ENCODE measurements around the gene NAXE. TPM values are rescaled to one million over a fixed set of nuclear protein-coding genes. Genes with fewer than 3 reads are reported as not detected.

Gene NAXE
- polyA plus RNA-seq, 1 donor from 2014 or later, result 95.7 TPM

- no peaks in the 10 kb centered on the region for H3K27me3 ChIP-seq (ENCODE audit: insufficient read depth, low read depth, low read length)
- H3K27ac ChIP-seq (ENCODE audit: low read length), result no peak overlapping the region
- no peak overlapping the region for H3K9ac ChIP-seq (ENCODE audit: low read length)
- no peaks in the 10 kb centered on the region for H3K9me3 ChIP-seq (ENCODE audit: low read length)
- no peak overlapping the region for H3K4me3 ChIP-seq (ENCODE audit: low read length)
- H3K79me2 ChIP-seq (replicated peaks; ENCODE audit: insufficient read depth, low read length), result no peaks in the 10 kb centered on the region
- H2AFZ ChIP-seq (ENCODE audit: low read depth, low read length), result no peak overlapping the region
- no peaks in the 10 kb centered on the region for H3F3A ChIP-seq (ENCODE audit: insufficient read depth, low read length, poor library complexity, severe bottlenecking)
- H3K9me2 ChIP-seq (ENCODE audit: insufficient read depth, low read length), result no peaks in the 10 kb centered on the region
- TF ChIP-seq MXI1 (conservative IDR thresholded peaks at IDR 0.05; ENCODE audit: poor library complexity, severe bottlenecking), result no peak
- no peak for TF ChIP-seq RAD21 (conservative IDR thresholded peaks at IDR 0.05)
- TF ChIP-seq EP300 (conservative IDR thresholded peaks at IDR 0.05; ENCODE audit: poor library complexity, severe bottlenecking), result no peak
- TF ChIP-seq, protein P1, sequence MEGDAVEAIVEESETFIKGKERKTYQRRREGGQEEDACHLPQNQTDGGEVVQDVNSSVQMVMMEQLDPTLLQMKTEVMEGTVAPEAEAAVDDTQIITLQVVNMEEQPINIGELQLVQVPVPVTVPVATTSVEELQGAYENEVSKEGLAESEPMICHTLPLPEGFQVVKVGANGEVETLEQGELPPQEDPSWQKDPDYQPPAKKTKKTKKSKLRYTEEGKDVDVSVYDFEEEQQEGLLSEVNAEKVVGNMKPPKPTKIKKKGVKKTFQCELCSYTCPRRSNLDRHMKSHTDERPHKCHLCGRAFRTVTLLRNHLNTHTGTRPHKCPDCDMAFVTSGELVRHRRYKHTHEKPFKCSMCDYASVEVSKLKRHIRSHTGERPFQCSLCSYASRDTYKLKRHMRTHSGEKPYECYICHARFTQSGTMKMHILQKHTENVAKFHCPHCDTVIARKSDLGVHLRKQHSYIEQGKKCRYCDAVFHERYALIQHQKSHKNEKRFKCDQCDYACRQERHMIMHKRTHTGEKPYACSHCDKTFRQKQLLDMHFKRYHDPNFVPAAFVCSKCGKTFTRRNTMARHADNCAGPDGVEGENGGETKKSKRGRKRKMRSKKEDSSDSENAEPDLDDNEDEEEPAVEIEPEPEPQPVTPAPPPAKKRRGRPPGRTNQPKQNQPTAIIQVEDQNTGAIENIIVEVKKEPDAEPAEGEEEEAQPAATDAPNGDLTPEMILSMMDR (IDR thresholded peaks at IDR 0.05; ENCODE audit: poor library complexity, severe bottlenecking), result no peak
- no peaks in the 10 kb centered on the region for H4K20me1 ChIP-seq (ENCODE audit: insufficient read depth)
- no peak overlapping the region for H3K4me2 ChIP-seq (ENCODE audit: low read length)
- no peaks in the 10 kb centered on the region for H3K36me3 ChIP-seq (ENCODE audit: insufficient read depth, low read length)
Measured at GRCh38 chr1:156544592-156545102, 46.9 kb upstream of the NAXE start.

DNA sequence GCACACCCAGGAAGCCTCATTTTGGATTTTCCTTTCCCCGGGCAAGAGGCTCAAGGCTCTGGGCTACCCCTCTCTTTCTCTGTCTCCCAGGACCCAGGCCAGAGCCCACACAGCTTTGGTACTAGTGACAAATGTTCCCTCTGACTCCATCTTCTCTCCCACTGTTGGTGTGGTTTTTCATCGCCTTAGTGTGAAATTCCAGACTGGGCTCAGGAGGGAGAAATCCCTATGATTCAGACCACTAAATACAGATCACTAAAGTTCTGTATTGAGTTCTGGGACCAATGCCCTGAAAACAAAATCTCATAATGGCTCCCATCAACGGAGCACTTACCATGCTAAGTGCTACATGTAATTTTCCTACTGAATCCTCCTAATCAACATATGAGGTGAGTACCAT lies 45.3 kb upstream of the NAXE start:
- no peak overlapping the region for H3K27ac ChIP-seq (ENCODE audit: low read length)
- no peak overlapping the region for H2AFZ ChIP-seq (ENCODE audit: low read depth, low read length)
- TF ChIP-seq EZH2 (IDR thresholded peaks at IDR 0.05; ENCODE audit: borderline replicate concordance, insufficient read depth, low read length, poor library complexity, severe bottlenecking), result no peak
- TF ChIP-seq TAF1 (IDR thresholded peaks at IDR 0.05; ENCODE audit: low read depth), result no peak
- TF ChIP-seq MXI1 (conservative IDR thresholded peaks at IDR 0.05; ENCODE audit: poor library complexity, severe bottlenecking), result no peak
- TF ChIP-seq RAD21 (conservative IDR thresholded peaks at IDR 0.05), result no peak
- TF ChIP-seq POLR2AphosphoS5 (IDR thresholded peaks at IDR 0.05), result no peak
- TF ChIP-seq, protein P2, sequence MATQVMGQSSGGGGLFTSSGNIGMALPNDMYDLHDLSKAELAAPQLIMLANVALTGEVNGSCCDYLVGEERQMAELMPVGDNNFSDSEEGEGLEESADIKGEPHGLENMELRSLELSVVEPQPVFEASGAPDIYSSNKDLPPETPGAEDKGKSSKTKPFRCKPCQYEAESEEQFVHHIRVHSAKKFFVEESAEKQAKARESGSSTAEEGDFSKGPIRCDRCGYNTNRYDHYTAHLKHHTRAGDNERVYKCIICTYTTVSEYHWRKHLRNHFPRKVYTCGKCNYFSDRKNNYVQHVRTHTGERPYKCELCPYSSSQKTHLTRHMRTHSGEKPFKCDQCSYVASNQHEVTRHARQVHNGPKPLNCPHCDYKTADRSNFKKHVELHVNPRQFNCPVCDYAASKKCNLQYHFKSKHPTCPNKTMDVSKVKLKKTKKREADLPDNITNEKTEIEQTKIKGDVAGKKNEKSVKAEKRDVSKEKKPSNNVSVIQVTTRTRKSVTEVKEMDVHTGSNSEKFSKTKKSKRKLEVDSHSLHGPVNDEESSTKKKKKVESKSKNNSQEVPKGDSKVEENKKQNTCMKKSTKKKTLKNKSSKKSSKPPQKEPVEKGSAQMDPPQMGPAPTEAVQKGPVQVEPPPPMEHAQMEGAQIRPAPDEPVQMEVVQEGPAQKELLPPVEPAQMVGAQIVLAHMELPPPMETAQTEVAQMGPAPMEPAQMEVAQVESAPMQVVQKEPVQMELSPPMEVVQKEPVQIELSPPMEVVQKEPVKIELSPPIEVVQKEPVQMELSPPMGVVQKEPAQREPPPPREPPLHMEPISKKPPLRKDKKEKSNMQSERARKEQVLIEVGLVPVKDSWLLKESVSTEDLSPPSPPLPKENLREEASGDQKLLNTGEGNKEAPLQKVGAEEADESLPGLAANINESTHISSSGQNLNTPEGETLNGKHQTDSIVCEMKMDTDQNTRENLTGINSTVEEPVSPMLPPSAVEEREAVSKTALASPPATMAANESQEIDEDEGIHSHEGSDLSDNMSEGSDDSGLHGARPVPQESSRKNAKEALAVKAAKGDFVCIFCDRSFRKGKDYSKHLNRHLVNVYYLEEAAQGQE (IDR thresholded peaks at IDR 0.05; ENCODE audit: borderline replicate concordance), result no peak
- TF ChIP-seq SMC3 (conservative IDR thresholded peaks at IDR 0.05; ENCODE audit: poor library complexity), result no peak
- TF ChIP-seq, protein P1 (IDR thresholded peaks at IDR 0.05; ENCODE audit: poor library complexity, severe bottlenecking), result no peak
- TF ChIP-seq EP300 (conservative IDR thresholded peaks at IDR 0.05; ENCODE audit: poor library complexity, severe bottlenecking), result no peak
- H3F3A ChIP-seq (ENCODE audit: insufficient read depth, low read length, poor library complexity, severe bottlenecking), result no peaks in the 10 kb centered on the region
- no peaks in the 10 kb centered on the region for H3K9me3 ChIP-seq (ENCODE audit: low read length)
- no peak overlapping the region for H3K9ac ChIP-seq (ENCODE audit: low read length)
- no peaks in the 10 kb centered on the region for H3K36me3 ChIP-seq (ENCODE audit: insufficient read depth, low read length)
- H4K20me1 ChIP-seq (ENCODE audit: insufficient read depth), result no peaks in the 10 kb centered on the region
- H3K9me2 ChIP-seq (ENCODE audit: insufficient read depth, low read length), result no peaks in the 10 kb centered on the region
- no peaks in the 10 kb centered on the region for H3K27me3 ChIP-seq (ENCODE audit: insufficient read depth, low read depth, low read length)
- no peaks in the 10 kb centered on the region for H3K79me2 ChIP-seq (replicated peaks; ENCODE audit: insufficient read depth, low read length)
- no peak overlapping the region for H3K4me2 ChIP-seq (ENCODE audit: low read length)
- H3K4me3 ChIP-seq (ENCODE audit: low read length), result no peak overlapping the region

All from neural cell (in vitro differentiated cells).